GM12873 (cell line): Measurements from ENCODE around the gene GNB3.

Source experiments
- TF ChIP-seq, protein P1 (sequence below): IDR thresholded peaks from 2 replicates; pipeline ENCODE4 v1.5.1; 2012; ENCODE audit warnings: low read depth, mild to moderate bottlenecking, moderate library complexity, low read length, control low read depth; ENCODE audit not compliant: insufficient read depth; ENCODE audit errors: missing control alignments

GNB3 gene

DNA sequence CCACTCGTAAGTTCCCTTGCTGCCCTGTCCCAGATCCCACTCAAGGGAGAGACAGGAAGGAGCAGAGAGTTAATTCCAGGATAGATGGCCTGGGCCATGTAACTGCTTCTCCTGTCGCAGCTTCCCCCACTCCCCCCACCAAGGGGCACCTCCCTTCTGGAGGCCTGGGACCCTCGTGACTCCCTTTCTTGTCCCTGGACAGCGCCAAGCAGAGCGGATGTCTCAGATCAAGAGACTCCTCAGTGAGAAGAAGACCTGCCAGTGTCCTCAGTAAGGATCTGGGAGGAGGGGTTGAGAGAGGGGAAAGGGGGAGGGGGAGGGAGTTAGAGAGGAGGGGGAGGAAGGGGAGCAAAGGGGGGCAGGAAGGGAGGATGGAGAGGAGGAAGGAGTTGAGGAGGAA lies 22.1 kb upstream of the GNB3 start:
- TF ChIP-seq, protein P1, sequence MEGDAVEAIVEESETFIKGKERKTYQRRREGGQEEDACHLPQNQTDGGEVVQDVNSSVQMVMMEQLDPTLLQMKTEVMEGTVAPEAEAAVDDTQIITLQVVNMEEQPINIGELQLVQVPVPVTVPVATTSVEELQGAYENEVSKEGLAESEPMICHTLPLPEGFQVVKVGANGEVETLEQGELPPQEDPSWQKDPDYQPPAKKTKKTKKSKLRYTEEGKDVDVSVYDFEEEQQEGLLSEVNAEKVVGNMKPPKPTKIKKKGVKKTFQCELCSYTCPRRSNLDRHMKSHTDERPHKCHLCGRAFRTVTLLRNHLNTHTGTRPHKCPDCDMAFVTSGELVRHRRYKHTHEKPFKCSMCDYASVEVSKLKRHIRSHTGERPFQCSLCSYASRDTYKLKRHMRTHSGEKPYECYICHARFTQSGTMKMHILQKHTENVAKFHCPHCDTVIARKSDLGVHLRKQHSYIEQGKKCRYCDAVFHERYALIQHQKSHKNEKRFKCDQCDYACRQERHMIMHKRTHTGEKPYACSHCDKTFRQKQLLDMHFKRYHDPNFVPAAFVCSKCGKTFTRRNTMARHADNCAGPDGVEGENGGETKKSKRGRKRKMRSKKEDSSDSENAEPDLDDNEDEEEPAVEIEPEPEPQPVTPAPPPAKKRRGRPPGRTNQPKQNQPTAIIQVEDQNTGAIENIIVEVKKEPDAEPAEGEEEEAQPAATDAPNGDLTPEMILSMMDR: no peak

DNA sequence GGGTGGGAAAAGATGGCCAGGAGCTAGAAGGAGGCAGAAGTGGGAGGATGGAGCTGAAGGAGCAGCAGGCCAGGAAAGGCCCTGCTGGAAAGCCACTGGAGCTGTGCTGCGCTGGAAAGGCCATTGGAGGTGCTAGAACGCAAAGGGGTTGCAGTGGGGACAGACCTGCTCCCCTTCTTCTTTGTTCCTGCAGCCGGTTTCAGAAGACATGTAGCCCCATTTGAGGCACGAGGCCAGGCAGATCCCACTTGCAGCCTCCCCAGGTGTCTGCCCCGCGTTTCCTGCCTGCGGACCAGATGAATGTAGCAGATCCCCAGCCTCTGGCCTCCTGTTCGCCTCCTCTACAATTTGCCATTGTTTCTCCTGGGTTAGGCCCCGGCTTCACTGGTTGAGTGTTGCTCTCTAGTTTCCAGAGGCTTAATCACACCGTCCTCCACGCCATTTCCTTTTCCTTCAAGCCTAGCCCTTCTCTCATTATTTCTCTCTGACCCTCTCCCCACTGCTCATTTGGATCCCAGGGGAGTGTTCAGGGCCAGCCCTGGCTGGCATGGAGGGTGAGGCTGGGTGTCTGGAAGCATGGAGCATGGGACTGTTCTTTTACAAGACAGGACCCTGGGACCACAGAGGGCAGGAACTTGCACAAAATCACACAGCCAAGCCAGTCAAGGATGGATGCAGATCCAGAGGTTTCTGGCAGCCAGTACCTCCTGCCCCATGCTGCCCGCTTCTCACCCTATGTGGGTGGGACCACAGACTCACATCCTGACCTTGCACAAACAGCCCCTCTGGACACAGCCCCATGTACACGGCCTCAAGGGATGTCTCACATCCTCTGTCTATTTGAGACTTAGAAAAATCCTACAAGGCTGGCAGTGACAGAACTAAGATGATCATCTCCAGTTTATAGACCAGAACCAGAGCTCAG lies 21.4 kb upstream of the GNB3 start:
- TF ChIP-seq, protein P1: no peak

DNA sequence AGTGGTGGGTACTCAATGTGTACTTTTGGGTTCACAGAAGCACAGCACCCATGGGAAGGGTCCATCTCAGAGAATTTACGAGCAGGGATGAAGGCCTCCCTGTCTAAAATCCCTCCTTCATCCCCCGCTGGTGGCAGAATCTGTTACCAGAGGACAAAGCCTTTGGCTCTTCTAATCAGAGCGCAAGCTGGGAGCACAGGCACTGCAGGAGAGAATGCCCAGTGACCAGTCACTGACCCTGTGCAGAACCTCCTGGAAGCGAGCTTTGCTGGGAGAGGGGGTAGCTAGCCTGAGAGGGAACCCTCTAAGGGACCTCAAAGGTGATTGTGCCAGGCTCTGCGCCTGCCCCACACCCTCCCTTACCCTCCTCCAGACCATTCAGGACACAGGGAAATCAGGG lies 20.6 kb upstream of the GNB3 start:
- TF ChIP-seq, protein P1: no peak

DNA sequence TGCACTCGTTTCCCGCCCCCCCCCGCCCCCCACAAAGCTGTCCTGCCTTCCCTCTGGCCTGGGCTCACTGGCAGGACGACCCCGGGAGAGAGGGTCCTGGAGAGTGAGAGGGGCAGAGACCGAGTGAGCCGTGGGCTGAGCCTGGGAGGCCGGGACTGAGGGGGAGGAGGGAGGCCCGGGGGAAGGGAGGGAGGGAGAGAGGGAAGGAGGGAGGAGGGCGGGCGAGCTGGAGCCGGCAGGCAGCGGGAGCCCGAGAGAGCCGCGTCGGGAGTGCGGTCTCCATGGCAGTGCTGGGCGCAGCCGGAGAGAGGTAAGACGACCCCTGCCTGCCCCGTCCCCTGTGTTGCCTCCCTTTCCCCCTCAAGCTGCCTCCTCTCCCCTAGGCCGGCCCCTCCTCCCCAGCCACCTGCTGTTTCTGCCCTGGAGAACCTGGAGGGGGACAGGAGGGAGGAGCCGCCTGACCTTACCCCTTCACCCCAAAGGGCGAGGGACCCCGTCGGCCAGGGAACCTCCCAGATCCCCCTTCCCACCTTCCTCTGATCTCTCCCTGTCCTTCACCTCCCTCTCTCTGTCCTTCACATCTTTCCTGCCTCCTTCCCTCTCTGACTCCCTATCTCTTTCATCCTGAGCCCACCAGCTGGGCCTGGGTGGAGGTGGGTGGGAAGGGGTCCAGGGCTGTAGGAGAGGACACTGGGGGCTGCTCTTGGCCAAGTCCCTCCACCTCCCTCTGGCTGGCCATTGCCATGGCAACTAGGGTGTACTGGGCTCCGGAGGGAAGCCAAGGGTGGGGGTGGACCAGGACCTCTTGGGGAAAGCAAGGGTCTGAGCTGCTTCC lies 18.9 kb upstream of the GNB3 start, which contains the start of gene GPR162:
GPR162 (plus strand) TSS at position 231 of the 835 bp plus-strand sequence. CDS start 2,078 bp downstream, outside the sequence.
- TF ChIP-seq, protein P1: no peak

DNA sequence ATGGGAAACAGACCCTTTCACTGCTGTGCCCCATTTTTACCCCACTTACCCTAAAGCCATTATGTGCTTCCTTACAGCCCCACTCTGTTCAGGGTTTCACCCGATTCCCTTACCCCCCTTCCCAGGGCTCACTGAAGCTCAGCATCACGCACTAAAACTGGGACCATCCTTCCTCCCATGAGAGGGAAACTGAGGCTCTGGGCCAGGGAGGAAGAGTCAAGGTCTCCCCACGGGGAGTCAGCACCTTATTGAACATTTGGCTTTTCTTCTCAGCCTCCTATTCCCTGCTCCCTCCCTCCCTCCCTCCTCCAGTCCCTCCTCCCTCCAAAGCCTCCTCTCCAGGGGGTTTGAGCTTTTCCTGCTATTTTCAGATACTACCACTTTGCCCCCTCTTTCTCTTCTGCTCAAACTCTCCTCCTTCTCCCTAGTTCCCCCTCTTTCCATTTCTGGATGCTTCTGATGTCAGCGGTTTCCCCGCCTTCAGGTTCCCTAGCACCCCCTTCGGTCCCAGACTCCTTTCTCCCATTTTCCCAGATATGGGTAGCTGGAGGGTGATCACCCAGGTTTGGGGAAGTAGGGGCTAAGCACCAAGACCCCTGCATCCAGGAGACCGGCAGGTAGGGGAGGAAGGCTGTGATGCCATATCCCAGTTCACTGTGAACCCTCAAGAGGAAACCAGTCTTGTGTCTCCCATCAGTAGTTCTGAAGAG lies 18.1 kb upstream of the GNB3 start:
- TF ChIP-seq, protein P1: no peak

DNA sequence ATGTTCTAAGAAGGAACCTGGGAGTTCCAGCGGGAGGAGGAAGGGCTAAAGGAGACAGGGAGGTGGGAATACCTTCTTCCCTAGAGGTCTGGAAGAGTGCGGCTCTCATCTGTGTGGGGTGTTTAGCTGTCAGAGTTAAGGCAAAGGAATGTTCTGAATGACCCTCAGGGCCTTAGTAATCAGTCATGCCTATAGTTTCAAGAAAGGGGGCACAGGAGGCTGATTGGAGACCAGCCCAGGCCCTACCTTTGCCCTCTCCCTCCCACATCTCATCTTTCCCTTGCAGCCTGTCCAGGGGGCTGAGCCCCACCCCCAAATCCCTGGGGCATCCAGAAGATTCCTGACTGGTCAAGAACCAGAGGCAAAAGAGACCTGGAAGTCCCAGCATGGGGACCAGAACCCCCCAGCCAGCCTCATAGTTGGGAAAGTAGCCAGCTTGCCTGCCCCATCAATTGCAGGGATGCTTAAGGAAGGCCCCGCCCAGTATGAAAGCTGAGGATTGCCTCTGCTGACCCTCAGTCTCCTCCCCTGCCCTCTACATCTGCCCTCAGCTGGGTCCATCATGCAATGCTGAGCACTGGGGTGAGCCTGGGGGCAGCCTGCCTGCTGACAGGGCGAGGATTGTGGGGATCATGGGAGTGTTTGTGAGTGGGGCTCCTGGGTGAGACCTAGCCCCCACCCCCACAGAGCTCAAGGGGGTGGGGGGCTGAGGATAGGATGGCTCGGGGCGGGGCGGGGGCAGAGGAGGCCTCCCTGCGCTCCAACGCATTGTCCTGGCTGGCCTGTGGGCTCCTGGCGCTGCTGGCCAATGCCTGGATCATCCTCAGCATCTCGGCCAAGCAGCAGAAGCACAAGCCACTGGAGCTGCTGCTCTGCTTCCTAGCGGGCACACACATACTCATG lies 17.3 kb upstream of the GNB3 start:
- TF ChIP-seq, protein P1: no peak
